SH-SY5Y (cell line): ENCODE data around the gene PCNX2.

Experiments
- GATA2 ChIP-seq: IDR thresholded peaks from 2 replicates; pipeline ENCODE4 v1.6.1; 2011; ENCODE audit warnings: mild to moderate bottlenecking, low read depth, low read length
- GATA3 ChIP-seq: IDR thresholded peaks from 2 replicates; pipeline ENCODE4 v1.6.1; 2011; ENCODE audit warnings: low read depth, mild to moderate bottlenecking, low read length, moderate library complexity

GRCh38 chr1:233248014-233248413, 47.5 kb downstream of the PCNX2 start:
- TF ChIP-seq GATA3 (no peak), GATA2 (no peak)
